Left kidney (tissue), 2 donors: ENCODE data around the gene PLLP. TPM values are rescaled to one million over a fixed set of nuclear protein-coding genes. Genes with fewer than 3 reads are reported as not detected.

Source experiments
- DNase-seq: peaks from one replicate; pipeline ENCODE4 v3.0.0-alpha.2; 2013
- polyA plus RNA-seq: library from polyadenylated mRNA; unstranded; fragments of 120-200 nt; gene quantifications from one replicate; pipeline ENCODE4 v1.2.1, GENCODE V29; 2013; ENCODE audit not compliant: insufficient read length

Gene PLLP
- polyA plus RNA-seq, 1 donor, result 16.8 TPM

- no peak for DNase-seq
These were observed 19.9 kb upstream of the PLLP start for GRCh38 chr16:57304169-57305061.

GRCh38 chr16:57303910-57304168, 19.4 kb upstream of the PLLP start:
- no peak for DNase-seq

GRCh38 chr16:57303021-57303909, 18.8 kb upstream of the PLLP start:
- no peak for DNase-seq

GRCh38 chr16:57301126-57301817, 16.8 kb upstream of the PLLP start:
- no peak for DNase-seq

- peak; percentile 98 for DNase-seq
These were observed 16.1 kb upstream of the PLLP start for GRCh38 chr16:57300387-57301125.

- DNase-seq, result peak; percentile 91
These were observed 15.4 kb upstream of the PLLP start for GRCh38 chr16:57299719-57300386.

GRCh38 chr16:57299009-57299718, 14.7 kb upstream of the PLLP start:
- no peak for DNase-seq

- no peak for DNase-seq
These were observed 13.4 kb upstream of the PLLP start for GRCh38 chr16:57297856-57298255.

- no peak for DNase-seq
These were observed 5.2 kb upstream of the PLLP start for GRCh38 chr16:57289391-57290257.

GRCh38 chr16:57285379-57285778, 907 bp upstream of the PLLP start:
- no peak for DNase-seq

GRCh38 chr16:57284952-57285363, 486 bp upstream of the PLLP start:
- DNase-seq, result no peak

GRCh38 chr16:57283959-57284208, 588 bp downstream of the PLLP start:
- no peak for DNase-seq

- no peak for DNase-seq
These were observed 1.1 kb downstream of the PLLP start for GRCh38 chr16:57283214-57283958.

- DNase-seq, result no peak
These were observed 1.8 kb downstream of the PLLP start for GRCh38 chr16:57282510-57283213.

GRCh38 chr16:57281791-57282190, 2.7 kb downstream of the PLLP start:
- DNase-seq, result no peak

- no peak for DNase-seq
These were observed 4.5 kb downstream of the PLLP start for GRCh38 chr16:57279780-57280638.

- DNase-seq, result no peak
These were observed 6.0 kb downstream of the PLLP start for GRCh38 chr16:57278494-57278893.

GRCh38 chr16:57277586-57277985, 6.9 kb downstream of the PLLP start:
- DNase-seq, result no peak
